Fibroblast of skin of right quadriceps (primary cell): ENCODE measurements around the gene ERBIN.
"Not testable (repeated sequence)": the region's sequence is repeated elsewhere in the genome, so short reads cannot be mapped to it uniquely, and the experiment has no call there.

Source experiments
- DNase-seq: peaks from one replicate; pipeline ENCODE4 v3.0.0-alpha.2; 2013

The ERBIN gene

DNA sequence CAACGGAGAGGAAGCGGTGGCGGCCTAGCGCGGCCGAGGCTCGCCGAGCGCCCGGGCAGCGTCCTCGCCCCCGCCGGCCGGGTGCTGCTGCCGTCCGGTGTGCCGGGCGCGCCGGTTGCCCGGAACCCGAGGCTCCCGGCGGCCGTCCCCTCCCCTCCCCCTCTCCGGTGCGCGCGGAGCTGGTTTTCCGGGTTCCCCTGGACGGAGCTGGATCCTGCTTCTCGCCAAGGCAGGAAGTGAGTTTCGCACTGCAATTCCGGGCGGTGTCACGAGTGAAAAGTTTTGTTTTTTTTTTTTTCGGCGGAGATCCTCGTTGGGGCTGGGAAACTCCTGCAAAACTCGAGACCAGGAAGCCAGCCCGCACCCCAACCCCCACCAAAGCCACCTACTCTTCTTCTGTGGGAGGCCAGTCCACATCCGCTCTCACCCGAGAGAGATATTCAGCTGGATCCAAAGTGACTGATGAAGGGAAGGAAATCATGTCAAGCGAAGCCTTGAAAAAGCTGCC is at the start of gene ERBIN:
Gene ERBIN (plus strand): TSS at position 300 of the 508 bp plus-strand sequence. CDS start 66,144 bp downstream, outside the sequence.
- DNase-seq = peak; percentile 78

- DNase-seq = no peak
Observed at GRCh38 chr5:65876970-65877369, 49.4 kb upstream of the ERBIN start.

DNA sequence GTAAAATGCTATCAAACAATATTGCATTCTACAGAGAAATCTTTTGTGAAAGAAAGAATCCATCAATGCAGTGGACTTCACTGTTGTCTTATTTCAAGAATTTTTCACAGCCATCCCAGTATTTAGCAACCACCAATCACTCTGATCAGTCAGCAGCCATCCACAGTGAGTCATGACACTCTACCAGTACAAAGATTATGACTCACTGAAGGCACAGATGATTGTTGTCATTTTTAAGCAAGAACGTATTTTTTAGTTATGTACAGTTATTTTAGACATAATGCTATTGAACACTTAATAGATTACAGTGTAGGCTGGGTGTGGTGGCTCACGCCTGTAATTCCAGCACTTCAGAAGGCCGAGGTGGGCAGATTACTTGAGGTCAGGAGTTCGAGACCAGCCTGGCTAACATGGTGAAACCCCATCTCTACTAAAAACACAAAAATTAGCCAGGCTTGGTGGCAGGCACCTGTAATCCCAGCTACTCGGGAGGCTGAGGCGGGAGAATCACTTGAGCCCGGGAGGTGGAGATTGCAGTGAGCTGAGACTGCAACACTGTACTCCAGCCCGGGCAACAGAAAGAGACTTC is 46.6 kb upstream of the ERBIN start:
- DNase-seq = peak; percentile 90

DNA sequence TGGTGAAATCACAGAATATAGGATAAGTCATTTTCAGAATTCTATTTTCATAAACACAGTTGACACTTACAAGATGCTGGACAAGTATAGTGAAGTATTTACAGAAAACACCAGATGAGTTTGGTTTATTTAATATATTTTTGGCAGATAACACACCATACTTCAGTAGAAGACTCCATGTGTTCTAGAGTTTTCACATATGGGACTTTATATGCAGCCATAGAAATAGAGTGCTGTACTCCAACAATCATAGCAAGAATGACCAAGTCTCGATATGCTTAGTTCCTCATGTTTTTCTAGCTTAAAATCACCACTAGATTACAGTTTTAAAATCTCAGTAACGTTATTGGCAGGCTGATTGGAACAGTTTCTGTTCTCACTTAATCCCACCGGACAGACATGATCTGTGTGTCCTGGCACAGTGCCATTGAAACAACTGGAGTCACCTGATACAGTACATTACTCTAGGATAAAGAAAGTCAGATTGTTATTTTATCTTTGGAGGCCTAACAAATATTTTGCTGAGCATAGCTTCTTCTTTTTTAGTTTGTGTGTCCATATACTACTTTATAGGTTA is 45.8 kb upstream of the ERBIN start:
- no peak for DNase-seq

DNA sequence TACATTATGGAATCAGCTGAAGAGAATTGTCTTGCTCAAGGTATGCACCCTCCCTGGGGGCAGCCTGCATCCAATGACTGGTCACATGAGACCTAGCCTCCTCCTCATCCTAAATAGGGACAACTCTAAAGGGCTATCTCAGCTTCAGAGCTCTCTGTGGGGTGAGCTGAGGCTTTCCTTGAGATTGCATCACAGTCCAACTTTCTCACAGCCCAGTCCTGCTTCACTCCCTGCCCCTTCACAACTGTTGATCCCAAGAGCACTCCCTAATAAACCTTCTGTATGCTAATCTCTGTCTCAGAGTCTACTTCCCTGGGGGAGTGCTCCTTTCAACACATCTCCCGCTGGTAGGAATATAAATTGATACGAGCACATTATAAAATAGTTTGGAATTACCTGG is 44.1 kb upstream of the ERBIN start:
- DNase-seq = no peak

DNA sequence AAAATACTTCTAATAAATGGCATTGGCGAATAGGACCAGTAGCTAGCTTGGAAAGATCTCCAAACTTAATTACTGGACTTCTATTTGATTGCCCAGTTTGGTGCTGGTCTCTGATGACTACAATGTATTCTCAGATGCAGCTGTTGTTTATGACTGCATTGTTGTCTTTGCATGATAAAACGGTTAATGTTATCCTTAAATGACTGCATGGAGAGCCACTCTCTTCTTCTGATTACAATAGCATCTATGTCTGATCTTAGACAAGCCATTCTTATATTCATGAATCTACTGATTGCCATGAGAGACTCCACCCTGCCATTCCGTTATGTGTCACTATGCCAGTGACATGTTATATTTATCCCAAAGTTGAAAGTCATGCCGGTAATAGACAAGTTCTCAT is 42.9 kb upstream of the ERBIN start:
- no peak for DNase-seq

DNA sequence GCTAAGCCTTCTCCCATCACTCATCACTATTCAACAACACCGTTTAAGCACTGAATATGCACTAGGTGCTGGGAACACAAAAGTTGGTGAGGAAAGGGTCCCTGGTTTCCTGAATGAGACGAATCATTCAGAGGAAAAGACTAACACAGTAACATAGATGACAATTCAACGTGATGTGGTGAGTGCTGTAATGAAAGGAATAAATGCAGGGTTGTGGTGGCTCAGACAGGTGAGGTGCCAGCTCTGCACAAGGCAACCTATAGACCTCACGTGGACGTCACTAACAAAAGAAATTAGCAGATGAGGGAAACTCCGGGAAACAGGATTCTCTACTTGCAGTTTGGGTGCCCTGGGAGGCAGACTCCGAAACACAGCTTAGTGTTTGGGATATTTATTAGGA is 40.0 kb upstream of the ERBIN start:
- DNase-seq = no peak

DNA sequence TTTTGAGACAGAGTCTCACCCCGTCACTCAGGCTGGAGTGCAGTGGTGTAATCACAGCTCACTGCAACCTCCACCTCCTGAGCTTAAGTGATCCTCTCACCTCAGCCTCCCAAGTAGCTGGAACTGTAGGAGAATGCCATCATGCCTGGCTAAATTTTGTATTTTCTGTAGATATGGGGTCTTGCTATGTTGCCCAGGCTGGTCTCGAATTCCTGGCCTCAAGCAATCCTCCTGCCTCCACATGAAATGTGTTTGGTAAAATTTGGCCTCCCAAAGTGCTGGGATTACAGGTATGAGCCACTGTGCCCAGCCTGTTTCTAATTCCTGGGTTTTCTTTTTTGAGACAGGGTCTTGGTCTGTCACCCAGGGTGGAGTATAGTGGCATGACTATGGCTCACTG is 34.4 kb upstream of the ERBIN start:
- DNase-seq = not testable (repeated sequence)

- no peak for DNase-seq
Observed at GRCh38 chr5:65892801-65893200, 33.6 kb upstream of the ERBIN start.

GRCh38 chr5:65893749-65894430 is 32.5 kb upstream of the ERBIN start:
- no peak for DNase-seq

GRCh38 chr5:65895891-65896290 is 30.5 kb upstream of the ERBIN start:
- DNase-seq = no peak

GRCh38 chr5:65900746-65901145 is 25.6 kb upstream of the ERBIN start:
- DNase-seq = no peak

DNA sequence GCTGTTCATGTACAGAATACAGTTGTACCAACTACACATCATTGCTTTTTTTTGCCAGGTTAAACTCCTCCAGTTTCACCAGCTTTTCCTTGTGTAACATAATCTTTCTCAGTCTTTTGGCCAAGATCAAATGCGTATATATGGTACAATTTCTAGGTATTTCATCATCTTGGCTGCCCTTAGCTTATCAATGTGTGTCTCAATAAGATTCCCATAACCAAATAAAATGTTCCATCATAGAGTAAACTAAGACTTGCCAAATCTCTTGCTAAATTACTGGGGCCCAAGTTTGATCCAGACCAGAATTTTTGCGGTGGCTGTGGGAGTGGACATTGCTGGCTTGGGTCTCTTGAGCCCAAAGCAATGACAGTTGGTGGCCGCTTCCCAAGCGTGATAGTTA is 24.3 kb upstream of the ERBIN start:
- no peak for DNase-seq

DNA sequence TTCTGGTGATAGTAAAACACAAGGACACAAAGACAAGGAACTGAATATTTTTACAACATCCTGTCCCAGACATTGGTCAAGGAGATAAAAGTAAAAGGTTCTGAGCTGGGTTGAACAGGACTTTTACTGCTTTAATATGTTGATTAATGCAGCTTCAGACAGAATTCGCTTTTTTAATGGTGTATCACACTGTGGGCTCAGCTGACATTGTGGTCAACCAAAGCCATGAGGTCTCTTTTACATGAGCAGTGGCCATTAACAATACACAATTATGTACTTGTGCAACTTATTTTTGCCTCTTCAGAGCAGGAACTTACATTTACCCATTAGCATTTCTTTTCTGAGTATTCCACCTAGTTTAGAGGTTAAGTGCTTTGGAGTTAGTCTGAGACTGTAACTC is 22.8 kb upstream of the ERBIN start:
- no peak for DNase-seq

- no peak for DNase-seq
Observed at GRCh38 chr5:65906256-65906655, 20.1 kb upstream of the ERBIN start.

GRCh38 chr5:65907135-65907534 is 19.2 kb upstream of the ERBIN start:
- no peak for DNase-seq

DNA sequence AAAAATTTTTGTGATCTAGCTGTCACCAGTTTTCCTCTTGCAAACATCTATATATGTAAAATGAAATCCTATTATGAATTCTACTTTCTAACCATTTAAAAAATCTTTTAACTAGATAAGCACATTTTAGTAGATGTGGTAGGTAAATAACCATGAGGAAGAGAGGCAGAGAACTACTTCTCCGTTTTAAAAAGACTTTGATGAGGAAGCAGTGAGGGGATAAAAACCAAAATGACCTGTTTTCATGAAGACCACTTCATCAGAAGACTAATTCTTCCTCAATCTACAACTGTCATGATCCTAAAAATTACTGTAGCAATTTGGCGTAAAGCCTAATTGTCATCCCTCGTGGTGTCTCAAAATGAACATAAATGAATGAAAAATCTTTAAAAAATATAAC is 15.7 kb upstream of the ERBIN start:
- DNase-seq = no peak

GRCh38 chr5:65912311-65912710 is 14.1 kb upstream of the ERBIN start:
- DNase-seq = no peak

DNA sequence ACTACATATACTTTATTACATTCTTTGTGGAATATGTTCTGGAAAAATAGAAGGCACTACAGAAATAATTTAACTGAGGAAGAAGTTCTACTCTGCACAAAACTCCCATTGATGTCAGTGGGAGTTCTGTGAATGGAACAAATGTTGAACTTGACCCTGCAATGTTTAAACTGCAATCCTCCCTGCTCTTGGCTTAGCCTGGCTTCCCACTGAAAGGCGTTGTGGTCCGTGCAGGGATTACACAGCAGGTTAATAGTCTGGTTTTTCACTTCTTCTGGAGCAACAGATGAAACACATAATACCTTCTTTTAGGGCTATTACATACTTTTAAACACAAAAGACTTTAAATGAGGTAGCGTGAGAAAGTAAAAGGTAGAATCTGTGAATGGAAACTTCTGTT is 12.9 kb upstream of the ERBIN start:
- no peak for DNase-seq

DNA sequence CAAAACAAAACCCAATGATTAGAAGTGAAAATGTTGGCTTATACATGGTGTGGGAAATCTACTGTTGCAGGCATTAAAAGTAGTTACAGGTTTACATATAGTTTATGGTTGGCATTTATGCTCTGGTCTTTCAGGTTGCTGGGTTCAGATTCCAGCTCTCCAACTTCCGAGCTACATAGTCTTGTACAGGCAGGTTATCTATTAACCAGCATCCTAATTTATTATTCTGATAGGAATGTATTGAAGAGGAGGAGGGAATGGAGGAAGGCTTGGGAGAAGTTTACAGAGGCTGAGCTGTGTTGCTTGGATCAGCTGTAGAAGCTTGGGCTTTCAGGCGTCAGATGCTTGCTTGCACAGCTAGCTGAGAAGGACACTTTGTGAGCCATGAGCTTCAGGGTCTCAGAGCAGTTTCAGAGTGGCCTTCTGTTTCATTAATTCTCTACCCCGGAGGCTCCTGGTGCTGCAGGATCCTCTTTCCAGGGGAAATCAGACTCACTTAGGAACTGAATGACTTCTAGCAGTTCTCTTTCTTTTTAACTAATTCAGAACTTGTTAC is 11.7 kb upstream of the ERBIN start:
- DNase-seq = no peak

- not testable (repeated sequence) for DNase-seq
Observed at GRCh38 chr5:65915661-65916060, 10.7 kb upstream of the ERBIN start.

- no peak for DNase-seq
Observed at GRCh38 chr5:65916066-65916465, 10.3 kb upstream of the ERBIN start.

DNA sequence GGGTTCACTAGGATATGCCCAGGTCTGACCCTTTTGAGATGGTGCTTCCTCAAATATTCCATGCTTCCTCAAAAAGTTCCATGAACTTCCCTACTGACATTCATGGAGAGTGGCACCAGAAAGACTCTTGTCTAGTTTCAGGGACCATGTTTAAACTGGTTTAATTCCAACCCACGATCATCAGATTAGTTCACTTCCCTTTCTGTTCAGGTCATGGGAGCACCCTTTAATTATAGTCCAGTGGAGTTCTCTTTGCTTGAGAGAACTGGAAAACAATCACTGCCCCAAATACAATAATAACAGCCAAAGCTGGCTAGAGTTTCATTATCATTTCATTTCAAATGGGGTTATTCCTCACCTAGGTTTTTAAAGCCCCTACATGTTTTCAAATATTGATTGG is 9.7 kb upstream of the ERBIN start:
- DNase-seq = no peak

DNA sequence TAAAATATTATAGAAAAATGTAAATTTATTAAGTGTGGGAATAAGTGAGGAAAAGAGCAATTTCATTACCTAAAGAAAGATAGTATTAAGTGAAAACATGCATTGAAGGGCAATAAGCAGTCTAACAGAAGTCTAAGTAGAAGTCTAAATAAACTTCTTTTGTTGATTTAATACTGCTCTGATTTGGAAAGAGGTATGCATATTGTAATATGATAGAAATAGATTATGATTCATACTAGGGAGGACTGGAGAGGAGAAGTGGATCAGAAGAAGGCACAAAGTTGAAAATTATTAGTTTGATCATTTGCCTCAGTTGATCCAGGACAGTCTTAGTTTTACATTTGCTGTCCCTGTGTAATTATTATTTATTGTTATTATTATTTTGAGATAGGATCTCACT is 6.6 kb upstream of the ERBIN start:
- DNase-seq = no peak
